Vagina (tissue), 2 donors: ENCODE measurements around the gene TEKT3.

Source experiments
- POLR2A ChIP-seq, 2 donors: fragments of 450-650 bp; IDR thresholded peaks; one replicate each; pipeline ENCODE4 v1.6.1; 2017; ENCODE audit warnings: antibody characterized with exemption in 2 of 2, mild to moderate bottlenecking in 2 of 2, moderate library complexity in 2 of 2
- TF ChIP-seq, protein P1 (sequence below), 3 experiments: fragments of 450-650 bp in 2 of 3; fragments of 200-600 bp in 1 of 3; sonication (generic) in 1 of 3; IDR thresholded peaks; one replicate each; pipeline ENCODE4 v1.5.1; 2017 to 2019; ENCODE audit warnings: antibody characterized with exemption in 3 of 3, mild to moderate bottlenecking in 2 of 3, moderate library complexity in 2 of 3

DNA sequence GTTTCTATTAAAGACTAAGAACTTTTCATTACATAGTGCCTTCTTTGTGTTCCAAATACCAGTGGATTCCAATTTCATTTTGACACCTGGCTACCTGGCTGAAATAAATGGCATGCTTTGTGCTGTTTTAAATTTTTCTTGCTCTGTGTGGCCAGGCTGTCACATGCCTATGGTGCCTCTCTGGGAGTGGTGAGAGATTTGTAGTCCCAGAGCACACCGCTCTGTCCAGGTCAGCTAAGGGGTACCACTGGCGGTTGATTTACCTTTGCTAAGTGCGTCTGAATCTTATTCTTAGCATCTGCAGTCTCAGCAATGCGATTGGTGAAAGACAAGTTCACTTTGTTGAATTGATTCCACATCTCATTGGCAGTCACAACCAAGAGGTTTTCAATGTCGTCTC is 29.4 kb downstream of the TEKT3 start:
- TF ChIP-seq, protein P1, sequence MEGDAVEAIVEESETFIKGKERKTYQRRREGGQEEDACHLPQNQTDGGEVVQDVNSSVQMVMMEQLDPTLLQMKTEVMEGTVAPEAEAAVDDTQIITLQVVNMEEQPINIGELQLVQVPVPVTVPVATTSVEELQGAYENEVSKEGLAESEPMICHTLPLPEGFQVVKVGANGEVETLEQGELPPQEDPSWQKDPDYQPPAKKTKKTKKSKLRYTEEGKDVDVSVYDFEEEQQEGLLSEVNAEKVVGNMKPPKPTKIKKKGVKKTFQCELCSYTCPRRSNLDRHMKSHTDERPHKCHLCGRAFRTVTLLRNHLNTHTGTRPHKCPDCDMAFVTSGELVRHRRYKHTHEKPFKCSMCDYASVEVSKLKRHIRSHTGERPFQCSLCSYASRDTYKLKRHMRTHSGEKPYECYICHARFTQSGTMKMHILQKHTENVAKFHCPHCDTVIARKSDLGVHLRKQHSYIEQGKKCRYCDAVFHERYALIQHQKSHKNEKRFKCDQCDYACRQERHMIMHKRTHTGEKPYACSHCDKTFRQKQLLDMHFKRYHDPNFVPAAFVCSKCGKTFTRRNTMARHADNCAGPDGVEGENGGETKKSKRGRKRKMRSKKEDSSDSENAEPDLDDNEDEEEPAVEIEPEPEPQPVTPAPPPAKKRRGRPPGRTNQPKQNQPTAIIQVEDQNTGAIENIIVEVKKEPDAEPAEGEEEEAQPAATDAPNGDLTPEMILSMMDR (IDR thresholded peaks at IDR 0.05), result no peak
- TF ChIP-seq POLR2A (IDR thresholded peaks at IDR 0.05), result no peak
